ENCODE results near the gene NLRP3. TPM values are rescaled to one million over a fixed set of nuclear protein-coding genes. Genes with fewer than 3 reads are reported as not detected.

The NLRP3 gene
- total RNA-seq, 1 donor from 2014 or later: 0.66 TPM

DNA sequence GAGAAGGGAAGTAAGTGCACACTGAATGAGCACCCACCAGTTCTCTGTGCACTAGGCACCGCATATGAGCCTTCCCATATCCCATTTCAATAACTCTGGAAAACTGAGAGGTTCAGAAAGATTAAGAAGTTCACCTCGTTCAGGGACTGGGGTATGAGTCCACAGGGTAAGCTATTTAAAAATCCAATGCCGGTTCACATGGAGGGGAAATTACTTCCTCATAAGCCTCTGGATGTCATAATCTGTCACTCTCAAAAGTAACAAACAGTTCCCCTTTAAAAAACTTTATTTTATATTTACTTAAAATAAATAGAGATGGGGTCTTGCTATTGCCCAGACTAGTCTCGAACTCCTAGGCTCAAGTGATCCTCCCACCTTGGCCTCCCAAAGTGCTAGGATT, 40.0 kb downstream of the NLRP3 start:
- H3K4me3 ChIP-seq: no peak overlapping the region
- peaks cover 72% of the 10 kb centered on the region for H3K27me3 ChIP-seq (ENCODE audit: low read depth)
- H3K4me1 ChIP-seq: no peaks in the 10 kb centered on the region
- intact Hi-C loops (cut with micrococcal nuclease): no loop called here
- H3K9me3 ChIP-seq (replicated peaks): no peaks in the 10 kb centered on the region
- no peak overlapping the region for H3K27ac ChIP-seq (replicated peaks)
- DNase-seq: no peak
- H3K36me3 ChIP-seq: no peaks in the 10 kb centered on the region
- TF ChIP-seq, protein P1, sequence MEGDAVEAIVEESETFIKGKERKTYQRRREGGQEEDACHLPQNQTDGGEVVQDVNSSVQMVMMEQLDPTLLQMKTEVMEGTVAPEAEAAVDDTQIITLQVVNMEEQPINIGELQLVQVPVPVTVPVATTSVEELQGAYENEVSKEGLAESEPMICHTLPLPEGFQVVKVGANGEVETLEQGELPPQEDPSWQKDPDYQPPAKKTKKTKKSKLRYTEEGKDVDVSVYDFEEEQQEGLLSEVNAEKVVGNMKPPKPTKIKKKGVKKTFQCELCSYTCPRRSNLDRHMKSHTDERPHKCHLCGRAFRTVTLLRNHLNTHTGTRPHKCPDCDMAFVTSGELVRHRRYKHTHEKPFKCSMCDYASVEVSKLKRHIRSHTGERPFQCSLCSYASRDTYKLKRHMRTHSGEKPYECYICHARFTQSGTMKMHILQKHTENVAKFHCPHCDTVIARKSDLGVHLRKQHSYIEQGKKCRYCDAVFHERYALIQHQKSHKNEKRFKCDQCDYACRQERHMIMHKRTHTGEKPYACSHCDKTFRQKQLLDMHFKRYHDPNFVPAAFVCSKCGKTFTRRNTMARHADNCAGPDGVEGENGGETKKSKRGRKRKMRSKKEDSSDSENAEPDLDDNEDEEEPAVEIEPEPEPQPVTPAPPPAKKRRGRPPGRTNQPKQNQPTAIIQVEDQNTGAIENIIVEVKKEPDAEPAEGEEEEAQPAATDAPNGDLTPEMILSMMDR (IDR thresholded peaks at IDR 0.05; ENCODE audit: borderline replicate concordance): no peak

DNA sequence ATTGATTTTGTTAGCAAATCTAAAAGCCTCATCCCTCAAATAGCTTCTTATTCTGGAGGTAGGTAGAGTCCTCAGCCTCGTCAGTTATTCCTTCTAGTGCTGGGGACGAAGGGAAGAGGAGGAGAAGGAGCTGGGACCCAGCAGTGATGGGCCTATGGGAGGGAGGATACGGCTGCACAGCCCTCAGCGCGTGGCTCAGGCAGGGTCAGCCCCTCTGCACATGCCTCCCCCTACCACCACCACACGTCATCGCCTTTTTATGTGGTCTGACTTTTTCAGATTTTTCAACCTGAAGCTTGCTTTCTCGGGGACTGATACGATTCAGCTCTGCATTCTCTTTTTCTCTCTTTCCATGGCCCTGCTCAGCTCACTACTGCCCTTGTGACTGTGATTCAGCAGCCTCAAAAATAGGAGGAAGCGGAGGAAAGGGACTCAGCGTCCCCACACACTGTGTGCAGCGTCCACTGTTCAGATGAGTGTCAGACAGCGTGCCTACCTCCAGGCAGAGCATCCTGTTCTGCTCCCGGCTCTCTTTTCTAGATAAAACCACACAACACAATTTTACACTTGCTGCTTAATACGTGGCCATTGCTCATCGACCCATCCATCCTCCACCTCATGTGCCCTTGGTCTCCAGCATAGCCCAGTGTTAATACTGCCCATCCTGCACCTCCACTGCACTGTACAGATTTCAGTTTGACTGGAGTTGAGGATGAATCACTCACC, 41.1 kb downstream of the NLRP3 start:
- no peak overlapping the region for H3K4me3 ChIP-seq
- DNase-seq: no peak
- intact Hi-C loops (cut with micrococcal nuclease): no loop called here
- H3K9me3 ChIP-seq (replicated peaks): peaks cover 9% of the 10 kb centered on the region
- H3K27me3 ChIP-seq (ENCODE audit: low read depth): peaks cover 61% of the 10 kb centered on the region
- no peaks in the 10 kb centered on the region for H3K36me3 ChIP-seq
- TF ChIP-seq, protein P1 (IDR thresholded peaks at IDR 0.05; ENCODE audit: borderline replicate concordance): no peak
- no peak overlapping the region for H3K27ac ChIP-seq (replicated peaks)
- H3K4me1 ChIP-seq: no peaks in the 10 kb centered on the region

DNA sequence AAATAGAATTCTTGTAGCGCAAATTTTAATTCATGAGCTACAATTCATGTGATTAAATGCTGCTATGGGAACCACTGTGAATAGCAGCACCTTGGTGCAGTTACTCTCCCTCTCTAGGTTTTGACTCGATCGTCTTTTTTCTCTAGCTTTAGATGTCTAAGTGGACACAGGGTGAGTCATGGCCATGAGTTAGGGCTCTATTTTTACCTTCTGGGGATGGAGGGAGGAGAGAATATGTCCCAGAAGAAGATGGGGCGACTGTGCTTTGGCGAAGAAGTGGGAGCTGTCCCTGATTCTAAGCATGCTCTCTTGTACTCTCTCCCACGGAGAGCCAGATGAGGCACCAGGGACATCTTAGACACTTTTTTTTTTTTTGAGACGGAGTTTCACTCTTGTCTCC, 43.5 kb downstream of the NLRP3 start:
- H3K27me3 ChIP-seq (ENCODE audit: low read depth): peaks cover 37% of the 10 kb centered on the region
- H3K9me3 ChIP-seq (replicated peaks): peaks cover 24% of the 10 kb centered on the region
- H3K4me3 ChIP-seq: no peak overlapping the region
- no peaks in the 10 kb centered on the region for H3K4me1 ChIP-seq
- H3K36me3 ChIP-seq: no peaks in the 10 kb centered on the region
- TF ChIP-seq, protein P1 (IDR thresholded peaks at IDR 0.05; ENCODE audit: borderline replicate concordance): no peak
- DNase-seq: no peak
- intact Hi-C loops (cut with micrococcal nuclease): no loop called here
- no peak overlapping the region for H3K27ac ChIP-seq (replicated peaks)

DNA sequence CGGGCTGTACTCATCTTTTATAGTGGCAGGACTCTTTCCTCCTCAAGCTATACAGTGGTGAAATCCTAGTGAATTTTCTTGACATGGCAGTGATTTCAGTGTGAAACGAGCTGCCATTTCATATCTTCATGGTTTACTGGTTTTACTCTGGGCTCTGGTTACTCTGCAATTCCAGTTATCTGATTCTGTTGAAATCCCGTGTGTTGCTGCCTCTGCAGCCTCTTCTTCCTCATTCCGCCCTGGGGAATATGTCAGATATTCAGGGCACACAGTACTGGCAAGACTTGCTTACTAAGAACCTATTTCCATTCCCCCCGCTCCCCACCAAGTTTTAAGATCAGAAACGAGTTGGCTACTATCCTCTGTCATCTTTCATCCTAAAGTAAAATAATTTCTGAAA, 49.8 kb downstream of the NLRP3 start:
- Histone ChIP-seq H3K27ac (replicated peaks) (no peak overlapping the region), H3K4me3 (no peak overlapping the region), H3K9me3 (replicated peaks) (peaks cover 24% of the 10 kb centered on the region), H3K36me3 (no peaks in the 10 kb centered on the region), H3K4me1 (no peaks in the 10 kb centered on the region), H3K27me3 (ENCODE audit: low read depth) (no peaks in the 10 kb centered on the region)
- DNase-seq: no peak
- intact Hi-C loops (cut with micrococcal nuclease): no loop called here
- TF ChIP-seq, protein P1 (IDR thresholded peaks at IDR 0.05; ENCODE audit: borderline replicate concordance): no peak

DNA sequence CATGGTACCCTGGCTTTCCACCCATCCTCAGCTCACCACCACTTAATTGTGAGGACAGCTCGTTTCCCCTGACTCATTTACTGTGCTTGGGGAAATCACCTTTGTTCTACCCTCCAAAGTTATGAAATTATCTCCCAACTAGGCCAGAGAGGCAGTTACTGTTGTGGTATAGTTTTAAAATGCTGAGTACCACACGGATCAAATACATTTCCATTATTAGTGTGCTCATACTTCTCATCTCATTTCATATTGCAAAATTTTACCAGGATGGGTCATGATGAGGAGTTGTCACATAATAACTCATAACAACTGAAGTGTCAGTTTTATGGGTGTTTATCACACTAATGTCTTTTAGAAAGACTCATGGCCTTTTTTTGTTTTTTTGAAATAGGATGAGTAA, 51.2 kb downstream of the NLRP3 start:
- Histone ChIP-seq H3K4me1 (no peaks in the 10 kb centered on the region), H3K27me3 (ENCODE audit: low read depth) (no peaks in the 10 kb centered on the region), H3K27ac (replicated peaks) (no peak overlapping the region), H3K9me3 (replicated peaks) (peaks cover 15% of the 10 kb centered on the region), H3K36me3 (no peaks in the 10 kb centered on the region), H3K4me3 (no peak overlapping the region)
- DNase-seq: no peak
- TF ChIP-seq, protein P1 (IDR thresholded peaks at IDR 0.05; ENCODE audit: borderline replicate concordance): no peak
- intact Hi-C loops (cut with micrococcal nuclease): no loop called here

Data from left ventricle myocardium inferior (tissue), 1 donor.